Measurements from ENCODE around the gene UQCRHL.
"Not testable (repeated sequence)": the region's sequence is repeated elsewhere in the genome, so short reads cannot be mapped to it uniquely, and the experiment has no call there.

Gene UQCRHL

GRCh38 chr1:15835205-15835740 lies 27.8 kb upstream of the UQCRHL start:
- no peak for DNase-seq

GRCh38 chr1:15834406-15835204 lies 27.2 kb upstream of the UQCRHL start:
- peak; percentile 85 for DNase-seq

GRCh38 chr1:15833842-15834405 lies 26.5 kb upstream of the UQCRHL start:
- DNase-seq, result no peak

GRCh38 chr1:15833069-15833679 lies 25.7 kb upstream of the UQCRHL start:
- DNase-seq, result peak; percentile 48

- no peak for DNase-seq
Observed at GRCh38 chr1:15830258-15830657, 22.8 kb upstream of the UQCRHL start.

GRCh38 chr1:15828931-15829330 lies 21.5 kb upstream of the UQCRHL start:
- DNase-seq, result not testable (repeated sequence)

- not testable (repeated sequence) for DNase-seq
Observed at GRCh38 chr1:15827567-15827966, 20.1 kb upstream of the UQCRHL start.

GRCh38 chr1:15826810-15827507 lies 19.5 kb upstream of the UQCRHL start:
- DNase-seq, result no peak

- no peak for DNase-seq
Observed at GRCh38 chr1:15825800-15826199, 18.4 kb upstream of the UQCRHL start.

GRCh38 chr1:15820478-15820877 lies 13.0 kb upstream of the UQCRHL start:
- DNase-seq, result no peak

GRCh38 chr1:15816674-15817073 lies 9.2 kb upstream of the UQCRHL start:
- no peak for DNase-seq

GRCh38 chr1:15810073-15810472 lies 2.6 kb upstream of the UQCRHL start:
- DNase-seq, result no peak

- no peak for DNase-seq
Observed at GRCh38 chr1:15808955-15809354, 1.5 kb upstream of the UQCRHL start.

- DNase-seq, result no peak
Observed at GRCh38 chr1:15807121-15807520, 328 bp downstream of the UQCRHL start.

- no peak for DNase-seq
Observed at GRCh38 chr1:15804060-15804459, 3.4 kb downstream of the UQCRHL start.

GRCh38 chr1:15803380-15803779 lies 4.1 kb downstream of the UQCRHL start:
- peak; percentile 12 for DNase-seq

GRCh38 chr1:15802234-15802965 lies 5.0 kb downstream of the UQCRHL start:
- DNase-seq, result no peak

GRCh38 chr1:15799928-15800835 lies 7.3 kb downstream of the UQCRHL start:
- no peak for DNase-seq

GRCh38 chr1:15799004-15799867 lies 8.2 kb downstream of the UQCRHL start:
- DNase-seq, result no peak

- no peak for DNase-seq
Observed at GRCh38 chr1:15797614-15798390, 9.6 kb downstream of the UQCRHL start.

Data from activated CD4-positive, alpha-beta T cell treated with anti-CD3 and anti-CD28 coated beads, Interleukin-2, amount 50 U/mL, for 1 hour (primary cell).